ENCODE measurements around the gene KCTD16.

KCTD16 gene

DNA sequence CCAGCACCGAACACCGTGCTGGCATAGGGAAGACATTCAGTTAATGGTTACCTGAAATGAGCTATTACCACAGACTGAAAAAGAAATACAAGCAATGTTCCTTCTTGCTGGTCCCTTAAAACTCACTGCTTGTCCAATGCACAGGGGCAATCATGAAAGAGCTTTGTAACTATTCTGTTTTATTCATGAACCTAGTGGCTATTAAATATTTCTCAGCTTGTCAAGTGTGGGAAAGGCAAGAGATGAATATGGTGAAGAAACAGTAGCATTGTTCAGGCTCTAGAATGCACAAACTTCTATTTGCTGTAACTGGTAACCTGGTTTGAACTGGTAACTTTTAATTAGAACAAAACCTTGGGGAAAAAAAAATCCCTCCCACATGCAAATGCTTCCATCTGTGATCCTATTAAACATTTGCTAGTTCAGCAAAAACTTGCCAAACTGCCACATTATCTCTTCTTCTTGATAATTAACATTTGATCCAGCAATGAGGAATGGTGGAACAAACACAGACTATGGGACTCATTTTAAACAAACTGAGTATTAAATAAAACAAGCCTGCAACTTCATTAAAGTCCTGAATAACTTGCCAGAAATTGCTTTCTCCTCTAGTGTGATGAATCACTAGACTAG, 36.4 kb upstream of the KCTD16 start:
- Histone ChIP-seq H3K4me3 (ENCODE audit: insufficient read depth, low read depth, low read length, poor library complexity, severe bottlenecking) (no peak overlapping the region), H3K9me3 (ENCODE audit: control insufficient read depth, low read length) (no peaks in the 10 kb centered on the region), H3K36me3 (ENCODE audit: control insufficient read depth, insufficient read depth, low read length) (no peaks in the 10 kb centered on the region), H3K4me1 (ENCODE audit: control insufficient read depth, insufficient read depth, low read length, poor library complexity, severe bottlenecking) (no peaks in the 10 kb centered on the region), H3K27ac (ENCODE audit: insufficient read depth, low read length, poor library complexity, severe bottlenecking) (no peak overlapping the region), H3K27me3 (replicated peaks; ENCODE audit: control insufficient read depth, insufficient read depth, low read length, poor library complexity, severe bottlenecking) (no peaks in the 10 kb centered on the region)
- no peak for DNase-seq

GRCh38 chr5:144135113-144135762, 35.4 kb upstream of the KCTD16 start:
- H3K27me3 ChIP-seq (replicated peaks; ENCODE audit: control insufficient read depth, insufficient read depth, low read length, poor library complexity, severe bottlenecking): no peaks in the 10 kb centered on the region
- no peaks in the 10 kb centered on the region for H3K36me3 ChIP-seq (ENCODE audit: control insufficient read depth, insufficient read depth, low read length)
- H3K27ac ChIP-seq (ENCODE audit: insufficient read depth, low read length, poor library complexity, severe bottlenecking): no peak overlapping the region
- no peaks in the 10 kb centered on the region for H3K4me1 ChIP-seq (ENCODE audit: control insufficient read depth, insufficient read depth, low read length, poor library complexity, severe bottlenecking)
- H3K4me3 ChIP-seq (ENCODE audit: insufficient read depth, low read depth, low read length, poor library complexity, severe bottlenecking): no peak overlapping the region
- no peaks in the 10 kb centered on the region for H3K9me3 ChIP-seq (ENCODE audit: control insufficient read depth, low read length)
- no peak for DNase-seq

GRCh38 chr5:144139586-144139985, 31.1 kb upstream of the KCTD16 start:
- H3K4me3 ChIP-seq (ENCODE audit: insufficient read depth, low read depth, low read length, poor library complexity, severe bottlenecking): no peak overlapping the region
- no peak overlapping the region for H3K27ac ChIP-seq (ENCODE audit: insufficient read depth, low read length, poor library complexity, severe bottlenecking)
- H3K4me1 ChIP-seq (ENCODE audit: control insufficient read depth, insufficient read depth, low read length, poor library complexity, severe bottlenecking): no peaks in the 10 kb centered on the region
- H3K27me3 ChIP-seq (replicated peaks; ENCODE audit: control insufficient read depth, insufficient read depth, low read length, poor library complexity, severe bottlenecking): no peaks in the 10 kb centered on the region
- no peaks in the 10 kb centered on the region for H3K9me3 ChIP-seq (ENCODE audit: control insufficient read depth, low read length)
- DNase-seq: no peak
- H3K36me3 ChIP-seq (ENCODE audit: control insufficient read depth, insufficient read depth, low read length): no peaks in the 10 kb centered on the region

- Histone ChIP-seq H3K9me3 (ENCODE audit: control insufficient read depth, low read length) (no peaks in the 10 kb centered on the region), H3K4me3 (ENCODE audit: insufficient read depth, low read depth, low read length, poor library complexity, severe bottlenecking) (no peak overlapping the region)
These were observed 29.1 kb upstream of the KCTD16 start for GRCh38 chr5:144141585-144141984.

GRCh38 chr5:144142139-144142823, 28.4 kb upstream of the KCTD16 start:
- H3K27me3 ChIP-seq (replicated peaks; ENCODE audit: control insufficient read depth, insufficient read depth, low read length, poor library complexity, severe bottlenecking): no peaks in the 10 kb centered on the region
- H3K4me1 ChIP-seq (ENCODE audit: control insufficient read depth, insufficient read depth, low read length, poor library complexity, severe bottlenecking): no peaks in the 10 kb centered on the region
- no peak overlapping the region for H3K27ac ChIP-seq (ENCODE audit: insufficient read depth, low read length, poor library complexity, severe bottlenecking)
- no peak overlapping the region for H3K4me3 ChIP-seq (ENCODE audit: insufficient read depth, low read depth, low read length, poor library complexity, severe bottlenecking)
- DNase-seq: no peak
- H3K36me3 ChIP-seq (ENCODE audit: control insufficient read depth, insufficient read depth, low read length): no peaks in the 10 kb centered on the region
- H3K9me3 ChIP-seq (ENCODE audit: control insufficient read depth, low read length): no peaks in the 10 kb centered on the region

More at GRCh38 chr5:144141585-144141984, 29.1 kb upstream of the KCTD16 start:
- no peak for DNase-seq
- no peak overlapping the region for H3K27ac ChIP-seq (ENCODE audit: insufficient read depth, low read length, poor library complexity, severe bottlenecking)
- H3K36me3 ChIP-seq (ENCODE audit: control insufficient read depth, insufficient read depth, low read length): no peaks in the 10 kb centered on the region
- no peaks in the 10 kb centered on the region for H3K27me3 ChIP-seq (replicated peaks; ENCODE audit: control insufficient read depth, insufficient read depth, low read length, poor library complexity, severe bottlenecking)
- no peaks in the 10 kb centered on the region for H3K4me1 ChIP-seq (ENCODE audit: control insufficient read depth, insufficient read depth, low read length, poor library complexity, severe bottlenecking)

DNA sequence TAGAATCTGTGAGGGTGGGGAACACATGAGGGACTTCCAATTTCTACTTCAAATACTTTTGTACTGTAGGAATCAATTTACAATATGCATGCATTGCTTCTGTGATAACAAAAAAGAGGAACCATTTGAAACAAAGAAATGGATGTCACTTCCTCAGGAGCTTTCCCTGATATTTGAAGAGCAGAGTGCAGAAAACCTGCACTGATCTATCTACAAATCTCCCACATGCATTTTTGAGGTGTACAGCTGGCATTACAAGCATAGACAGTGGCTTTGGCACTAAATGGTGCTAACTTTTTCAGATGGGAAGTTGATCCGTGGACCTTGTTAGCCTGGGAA, 27.9 kb upstream of the KCTD16 start:
- no peaks in the 10 kb centered on the region for H3K9me3 ChIP-seq (ENCODE audit: control insufficient read depth, low read length)
- no peak for DNase-seq
- H3K27me3 ChIP-seq (replicated peaks; ENCODE audit: control insufficient read depth, insufficient read depth, low read length, poor library complexity, severe bottlenecking): no peaks in the 10 kb centered on the region
- no peak overlapping the region for H3K27ac ChIP-seq (ENCODE audit: insufficient read depth, low read length, poor library complexity, severe bottlenecking)
- no peaks in the 10 kb centered on the region for H3K4me1 ChIP-seq (ENCODE audit: control insufficient read depth, insufficient read depth, low read length, poor library complexity, severe bottlenecking)
- H3K4me3 ChIP-seq (ENCODE audit: insufficient read depth, low read depth, low read length, poor library complexity, severe bottlenecking): no peak overlapping the region
- H3K36me3 ChIP-seq (ENCODE audit: control insufficient read depth, insufficient read depth, low read length): no peaks in the 10 kb centered on the region

DNA sequence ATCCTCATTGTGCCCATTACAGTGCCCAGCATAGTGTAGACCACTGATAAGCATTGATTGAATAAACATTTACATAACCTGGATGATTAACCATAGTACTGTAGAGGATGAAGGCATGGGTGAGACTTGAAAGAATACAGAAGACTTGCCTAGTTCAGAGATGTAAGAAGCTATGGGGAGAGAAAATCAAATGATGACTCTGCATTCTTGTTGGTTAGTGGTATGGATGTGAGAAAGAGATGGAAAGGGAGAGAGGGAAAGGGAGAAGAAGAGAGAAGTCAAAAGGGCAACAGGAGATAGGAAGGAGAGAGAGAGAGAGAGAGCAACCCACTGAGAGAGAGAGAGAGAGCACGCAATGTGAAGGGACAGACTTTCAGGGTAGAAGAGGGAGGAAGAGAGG, 27.0 kb upstream of the KCTD16 start:
- Histone ChIP-seq H3K4me3 (ENCODE audit: insufficient read depth, low read depth, low read length, poor library complexity, severe bottlenecking) (no peak overlapping the region), H3K4me1 (ENCODE audit: control insufficient read depth, insufficient read depth, low read length, poor library complexity, severe bottlenecking) (no peaks in the 10 kb centered on the region), H3K36me3 (ENCODE audit: control insufficient read depth, insufficient read depth, low read length) (no peaks in the 10 kb centered on the region), H3K27me3 (replicated peaks; ENCODE audit: control insufficient read depth, insufficient read depth, low read length, poor library complexity, severe bottlenecking) (no peaks in the 10 kb centered on the region), H3K9me3 (ENCODE audit: control insufficient read depth, low read length) (no peaks in the 10 kb centered on the region), H3K27ac (ENCODE audit: insufficient read depth, low read length, poor library complexity, severe bottlenecking) (no peak overlapping the region)
- DNase-seq: no peak

DNA sequence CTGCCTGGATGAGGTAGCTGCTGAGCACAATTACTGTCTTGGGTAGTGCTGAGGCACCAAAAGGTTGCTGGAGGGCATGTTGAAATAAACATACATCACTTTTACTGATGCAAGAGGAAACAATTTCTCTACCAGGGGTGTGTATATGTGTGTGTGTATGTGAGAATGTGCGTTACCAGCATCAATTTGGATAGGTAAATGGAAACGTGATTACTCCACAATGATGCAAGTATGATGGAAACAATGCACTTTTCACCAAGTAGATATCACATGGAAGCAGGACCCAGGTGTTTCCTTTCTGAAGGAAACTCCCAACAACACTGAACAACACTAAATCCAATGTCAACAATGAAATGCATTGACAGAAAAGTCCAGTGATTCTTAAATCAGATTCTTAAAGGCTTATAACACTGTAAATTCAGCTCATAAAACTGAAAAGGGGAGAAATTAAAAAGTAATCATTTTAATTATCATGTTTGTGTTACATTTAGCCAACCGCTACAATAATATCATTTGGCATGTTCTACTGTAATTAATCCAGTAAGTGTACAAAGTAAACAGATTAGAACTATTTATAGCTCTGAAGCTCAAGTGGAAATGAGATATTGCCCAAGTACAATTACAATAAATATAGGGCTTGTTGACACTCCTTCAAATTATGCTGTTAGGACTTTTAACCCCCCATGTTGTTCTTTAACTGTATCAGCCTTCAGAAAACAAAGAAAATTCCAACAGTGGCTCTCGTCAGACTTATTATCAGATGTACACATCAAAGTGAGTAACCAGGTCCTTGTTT, 25.5 kb upstream of the KCTD16 start:
- no peak overlapping the region for H3K4me3 ChIP-seq (ENCODE audit: insufficient read depth, low read depth, low read length, poor library complexity, severe bottlenecking)
- no peaks in the 10 kb centered on the region for H3K27me3 ChIP-seq (replicated peaks; ENCODE audit: control insufficient read depth, insufficient read depth, low read length, poor library complexity, severe bottlenecking)
- no peak for DNase-seq
- no peaks in the 10 kb centered on the region for H3K9me3 ChIP-seq (ENCODE audit: control insufficient read depth, low read length)
- H3K27ac ChIP-seq (ENCODE audit: insufficient read depth, low read length, poor library complexity, severe bottlenecking): no peak overlapping the region
- no peaks in the 10 kb centered on the region for H3K4me1 ChIP-seq (ENCODE audit: control insufficient read depth, insufficient read depth, low read length, poor library complexity, severe bottlenecking)
- no peaks in the 10 kb centered on the region for H3K36me3 ChIP-seq (ENCODE audit: control insufficient read depth, insufficient read depth, low read length)

DNA sequence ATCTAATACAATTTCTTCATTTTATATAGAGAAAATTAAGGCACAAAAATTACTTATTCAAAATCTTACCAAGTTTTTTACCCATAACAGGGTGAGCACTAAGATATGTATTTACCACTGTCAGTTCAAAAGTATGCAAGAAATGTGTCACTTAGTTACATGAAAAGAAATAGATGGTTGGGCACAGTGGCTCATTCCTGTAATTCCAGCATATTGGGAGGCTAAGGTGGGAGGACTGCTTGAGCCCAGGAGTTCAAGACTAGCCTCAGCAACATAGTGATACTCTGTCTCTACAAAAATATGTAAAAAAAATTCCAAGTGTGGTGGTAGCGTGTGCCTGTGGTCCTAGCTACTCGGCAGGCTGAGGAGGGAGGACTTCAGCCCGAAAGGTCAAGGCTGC, 19.6 kb upstream of the KCTD16 start:
- Histone ChIP-seq H3K9me3 (ENCODE audit: control insufficient read depth, low read length) (no peaks in the 10 kb centered on the region), H3K36me3 (ENCODE audit: control insufficient read depth, insufficient read depth, low read length) (no peaks in the 10 kb centered on the region), H3K27ac (ENCODE audit: insufficient read depth, low read length, poor library complexity, severe bottlenecking) (no peak overlapping the region), H3K4me1 (ENCODE audit: control insufficient read depth, insufficient read depth, low read length, poor library complexity, severe bottlenecking) (no peaks in the 10 kb centered on the region), H3K27me3 (replicated peaks; ENCODE audit: control insufficient read depth, insufficient read depth, low read length, poor library complexity, severe bottlenecking) (no peaks in the 10 kb centered on the region), H3K4me3 (ENCODE audit: insufficient read depth, low read depth, low read length, poor library complexity, severe bottlenecking) (no peak overlapping the region)
- no peak for DNase-seq

- no peak overlapping the region for H3K27ac ChIP-seq (ENCODE audit: insufficient read depth, low read length, poor library complexity, severe bottlenecking)
- no peak for DNase-seq
These were observed 13.9 kb upstream of the KCTD16 start for GRCh38 chr5:144156767-144157171.

More at GRCh38 chr5:144156767-144157171, 13.9 kb upstream of the KCTD16 start:
- H3K4me1 ChIP-seq (ENCODE audit: control insufficient read depth, insufficient read depth, low read length, poor library complexity, severe bottlenecking): no peaks in the 10 kb centered on the region
- no peaks in the 10 kb centered on the region for H3K27me3 ChIP-seq (replicated peaks; ENCODE audit: control insufficient read depth, insufficient read depth, low read length, poor library complexity, severe bottlenecking)
- no peak overlapping the region for H3K4me3 ChIP-seq (ENCODE audit: insufficient read depth, low read depth, low read length, poor library complexity, severe bottlenecking)
- H3K9me3 ChIP-seq (ENCODE audit: control insufficient read depth, low read length): no peaks in the 10 kb centered on the region
- peaks cover 20% of the 10 kb centered on the region for H3K36me3 ChIP-seq (ENCODE audit: control insufficient read depth, insufficient read depth, low read length)
